Measurements from ENCODE around the gene SDHAF2.
"Not testable (repeated sequence)": the region's sequence is repeated elsewhere in the genome, so short reads cannot be mapped to it uniquely, and the experiment has no call there.

SDHAF2 gene

DNA sequence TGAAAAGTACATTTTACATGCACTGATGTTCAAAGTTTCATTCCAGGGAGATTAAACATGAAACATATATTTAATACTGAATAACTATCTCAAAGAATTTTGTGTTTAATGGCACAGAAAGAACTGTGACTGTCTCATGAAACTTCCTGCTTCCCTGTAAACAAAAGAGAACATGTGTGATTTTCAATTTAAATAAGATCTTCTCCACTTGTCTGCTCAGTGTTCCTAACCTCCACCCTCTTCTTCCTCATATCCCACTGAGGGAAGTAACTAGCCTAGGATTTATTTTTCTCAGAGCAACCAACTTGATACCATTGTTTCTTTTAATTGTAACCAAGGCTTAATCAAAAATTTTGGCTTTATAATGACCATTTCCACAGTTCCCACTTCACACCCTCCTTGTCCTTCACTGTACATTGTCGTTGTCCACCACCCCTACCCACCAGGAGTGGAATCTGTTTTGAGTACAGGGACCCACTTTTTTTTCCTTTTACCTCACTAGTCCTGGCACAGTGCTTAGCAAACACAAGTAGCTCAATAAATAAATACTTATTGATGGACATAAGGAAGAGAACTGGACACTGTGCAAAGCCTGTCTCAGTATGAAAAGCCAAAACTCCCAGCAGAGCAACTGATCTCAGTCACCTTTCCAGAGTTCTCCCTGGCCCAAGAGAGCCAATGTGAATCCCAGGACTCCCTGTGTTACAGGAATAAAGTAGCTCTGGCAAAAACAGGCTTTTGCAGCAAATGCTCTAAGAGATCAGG is 4.4 kb upstream of the SDHAF2 start:
- DNase-seq = no peak

DNA sequence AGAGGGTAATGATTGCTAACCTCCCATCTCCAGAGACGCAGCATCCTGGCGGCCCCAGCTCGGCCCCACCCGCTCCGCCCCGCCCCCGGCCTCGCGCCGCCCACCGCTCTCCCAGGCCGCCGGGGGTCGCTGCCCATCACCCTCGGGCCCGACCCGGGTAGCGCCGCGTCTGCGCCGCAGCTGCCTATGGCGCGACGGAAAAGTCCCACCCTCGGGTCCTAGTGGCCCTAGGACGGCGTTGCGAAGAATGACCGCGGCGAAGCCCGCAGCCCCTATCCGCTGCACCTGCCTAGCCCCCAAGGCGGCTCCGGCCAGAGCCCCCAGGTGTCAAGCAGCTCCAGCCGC is 606 bp upstream of the SDHAF2 start:
- DNase-seq = peak; percentile 78

- DNase-seq = not testable (repeated sequence)
Measured at GRCh38 chr11:61430839-61431238, 915 bp downstream of the SDHAF2 start.

GRCh38 chr11:61437496-61437895 is 7.6 kb downstream of the SDHAF2 start:
- DNase-seq = no peak

DNA sequence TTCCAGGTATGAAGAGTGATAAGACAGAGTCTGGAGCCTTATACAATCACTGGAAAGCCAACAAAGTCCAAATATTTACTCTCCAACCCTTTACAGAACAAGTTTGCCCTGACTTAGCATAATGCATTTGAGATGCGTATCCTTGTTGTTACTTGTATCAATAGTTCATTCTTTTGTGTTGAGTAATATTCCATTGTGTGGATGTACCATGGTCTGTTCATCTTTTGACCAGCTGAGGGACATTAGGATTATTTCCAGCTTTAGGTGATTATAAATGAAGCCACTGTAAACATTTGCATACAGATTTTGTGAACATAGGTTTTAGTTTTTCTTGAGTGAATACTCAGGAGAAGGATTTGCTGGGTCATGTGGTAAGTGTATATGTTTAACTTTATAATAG is 9.7 kb downstream of the SDHAF2 start:
- DNase-seq = no peak

GRCh38 chr11:61442616-61443015 is 12.7 kb downstream of the SDHAF2 start:
- no peak for DNase-seq

GRCh38 chr11:61445516-61445915 is 15.6 kb downstream of the SDHAF2 start:
- no peak for DNase-seq

DNA sequence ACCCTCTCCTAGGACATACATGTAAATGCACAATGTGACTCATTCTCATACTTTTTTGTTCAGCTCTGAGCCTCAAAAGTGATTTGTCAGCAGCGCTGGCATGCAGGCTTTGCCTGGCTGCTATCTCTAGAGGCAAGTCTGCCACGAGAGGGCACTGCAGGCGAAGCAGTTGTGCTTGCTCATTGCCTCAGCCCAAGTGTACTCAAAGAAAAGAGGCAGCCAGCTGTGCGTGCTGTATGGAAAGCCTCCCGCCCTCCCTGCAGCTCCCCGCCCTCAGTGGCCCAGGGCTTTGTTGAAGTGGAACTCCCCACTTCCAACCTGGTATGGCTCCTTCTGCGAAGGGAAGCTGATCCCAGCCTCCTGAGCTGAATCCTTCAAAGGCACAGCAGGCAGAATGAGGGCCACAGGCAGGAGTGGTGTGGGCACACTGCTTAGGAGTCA is 16.3 kb downstream of the SDHAF2 start:
- DNase-seq = peak; percentile 58

DNA sequence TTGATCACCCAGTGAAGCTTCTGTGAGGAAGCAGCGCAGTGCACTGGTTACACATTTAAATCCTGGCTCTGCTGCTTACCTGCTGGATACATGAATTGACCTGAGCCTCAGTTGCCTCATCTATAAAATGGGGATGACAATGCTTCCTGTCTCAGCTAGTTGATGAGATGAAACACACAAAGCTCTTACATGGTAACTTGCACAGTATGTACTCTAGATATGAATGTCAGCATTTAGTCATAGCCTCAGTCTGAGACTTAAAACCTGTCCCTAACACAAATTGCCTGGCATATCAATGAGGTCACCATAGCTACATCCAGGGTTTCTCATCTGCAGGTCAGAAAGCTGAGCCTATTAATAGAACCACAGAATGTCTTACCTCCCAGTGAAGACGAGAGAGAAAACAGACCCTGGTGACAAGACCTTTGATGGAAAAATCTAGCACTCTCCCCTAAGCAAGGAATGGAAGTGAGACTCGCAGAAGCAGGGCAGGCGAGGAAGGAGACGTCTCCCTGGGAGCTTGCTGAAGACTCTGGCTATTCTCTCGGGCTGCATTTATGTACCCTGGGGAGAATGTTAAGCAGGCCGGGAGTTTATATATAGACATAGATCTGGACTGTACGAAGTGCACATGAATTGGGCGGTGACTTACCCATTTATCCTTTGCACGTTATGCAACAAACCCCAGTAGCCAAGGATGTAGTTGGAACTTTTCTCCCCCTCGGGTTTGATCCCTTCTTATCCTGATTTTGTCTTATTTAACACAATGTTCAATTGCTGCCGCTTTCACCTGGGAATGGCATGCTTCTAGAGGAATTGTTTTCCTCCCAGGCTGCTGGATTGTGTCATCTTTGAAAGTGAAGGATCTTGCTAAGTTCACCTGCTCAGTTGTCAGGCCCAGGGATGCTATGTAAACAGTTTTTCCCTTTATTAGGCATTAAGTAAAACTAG is 18.0 kb downstream of the SDHAF2 start:
- DNase-seq = no peak

DNA sequence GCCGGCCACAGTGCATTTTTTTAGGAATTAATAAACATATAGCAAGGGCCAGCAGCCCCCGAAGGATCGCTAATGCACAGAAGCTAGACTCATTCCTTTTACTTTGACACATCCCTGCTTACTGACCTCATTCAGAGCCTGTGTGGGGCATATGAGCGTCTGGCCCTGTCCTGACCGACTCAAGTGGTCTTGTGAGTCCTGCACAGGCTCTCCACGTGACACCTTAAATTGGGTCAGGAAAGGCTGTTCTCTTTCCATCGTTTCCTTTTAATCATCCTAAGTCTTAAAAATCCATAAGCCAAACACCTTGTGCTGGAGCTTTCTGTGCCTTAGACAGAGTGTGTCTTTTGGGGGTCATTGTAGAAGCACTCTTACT is 18.6 kb downstream of the SDHAF2 start:
- DNase-seq = no peak

GRCh38 chr11:61452825-61453224 is 22.9 kb downstream of the SDHAF2 start:
- no peak for DNase-seq

DNA sequence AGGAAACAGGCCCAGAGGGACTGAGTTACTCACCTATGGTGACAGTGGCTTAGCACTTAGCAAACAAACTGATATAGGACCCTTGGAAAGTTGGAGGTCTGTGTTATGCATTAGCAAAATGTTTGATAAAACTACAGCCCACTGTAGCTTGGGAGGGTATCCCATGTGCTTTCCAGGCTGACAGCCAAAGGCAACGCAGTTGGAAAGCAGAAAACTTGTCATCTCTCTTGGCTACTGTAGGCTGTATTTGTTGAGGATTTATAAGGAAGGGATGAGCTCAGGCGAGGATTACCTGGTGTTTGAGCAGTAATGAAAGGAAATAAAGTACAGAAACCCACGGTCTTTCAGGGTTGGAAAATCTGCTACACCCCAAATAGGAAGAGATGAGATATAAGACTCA is 23.8 kb downstream of the SDHAF2 start:
- no peak for DNase-seq

DNA sequence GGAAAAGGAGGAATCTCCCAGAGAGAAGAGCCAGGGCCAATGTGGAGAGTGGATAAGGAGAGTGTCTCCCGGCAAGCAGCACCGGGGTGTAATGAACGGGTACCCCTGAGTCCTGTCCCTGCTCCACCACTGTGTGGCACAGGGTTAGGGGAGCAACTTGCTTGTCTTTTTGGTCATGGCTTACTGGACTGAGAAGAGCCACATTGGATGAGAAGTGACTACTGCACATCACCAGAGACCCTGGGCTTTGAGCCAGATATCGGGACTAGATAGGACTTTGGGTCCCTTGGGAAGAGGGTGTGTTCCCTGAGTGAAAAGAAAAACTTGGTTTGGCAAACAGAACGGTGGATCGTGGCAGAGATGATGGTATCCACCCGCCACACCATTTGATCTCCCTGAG is 24.6 kb downstream of the SDHAF2 start:
- DNase-seq = no peak

DNA sequence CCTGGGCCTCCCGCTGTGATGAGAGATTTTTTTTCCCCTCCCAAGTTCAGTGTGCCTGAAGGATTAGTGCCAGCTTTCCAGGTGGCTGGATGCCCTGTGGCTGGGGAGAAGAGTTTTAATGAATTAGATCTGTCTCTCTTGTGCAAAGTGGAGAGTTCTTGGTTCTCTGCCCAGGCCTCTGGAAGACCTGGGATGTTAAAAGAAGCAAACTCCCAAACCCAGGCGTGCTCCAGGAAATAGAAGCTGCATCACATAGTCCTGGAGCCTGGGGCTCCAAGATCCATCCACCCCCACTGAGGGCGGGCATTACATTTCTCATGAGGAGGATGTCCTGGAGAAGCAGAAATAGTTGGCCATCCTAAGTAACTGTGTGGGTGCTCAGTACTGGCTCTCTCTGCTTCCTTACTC is 30.6 kb downstream of the SDHAF2 start:
- no peak for DNase-seq

DNA sequence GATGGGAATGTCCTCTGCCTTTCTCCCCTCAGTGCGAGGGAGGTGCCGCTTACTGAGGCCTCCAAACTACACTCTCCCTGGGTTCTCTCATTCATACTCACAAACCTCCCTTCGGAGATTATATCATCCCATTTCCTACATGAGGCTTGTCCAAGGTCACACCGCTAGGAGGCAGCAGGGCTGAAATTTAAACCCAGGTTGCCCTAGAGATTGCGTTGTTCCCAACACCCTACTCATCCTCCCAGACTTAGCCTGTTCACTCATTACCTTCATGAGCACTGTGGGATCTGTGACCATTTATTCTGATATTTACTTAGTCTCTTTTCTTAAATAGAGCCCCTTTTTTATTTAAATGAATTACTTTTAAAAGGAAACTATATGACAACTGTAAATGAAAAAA is 31.1 kb downstream of the SDHAF2 start:
- DNase-seq = no peak

DNA sequence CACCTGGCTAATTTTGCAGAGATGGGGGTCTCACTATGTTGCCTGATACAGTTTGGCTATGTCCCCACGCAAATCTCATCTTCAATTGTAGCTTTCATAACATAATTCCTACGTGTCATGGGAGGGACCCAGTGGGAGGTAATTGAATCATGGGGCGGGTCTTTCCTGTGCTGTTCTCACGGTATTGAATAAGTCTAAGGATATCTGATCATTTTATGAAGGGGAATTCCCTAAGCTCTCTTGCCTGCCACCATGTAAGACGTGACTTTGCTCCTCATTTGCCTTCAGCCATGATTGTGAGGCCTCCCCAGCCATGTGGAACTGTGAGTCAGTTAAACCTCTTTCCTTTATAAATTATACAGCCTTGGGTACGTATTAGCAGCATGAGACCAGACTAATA is 37.7 kb downstream of the SDHAF2 start:
- not testable (repeated sequence) for DNase-seq

- no peak for DNase-seq
Measured at GRCh38 chr11:61468002-61468401, 38.1 kb downstream of the SDHAF2 start.

DNA sequence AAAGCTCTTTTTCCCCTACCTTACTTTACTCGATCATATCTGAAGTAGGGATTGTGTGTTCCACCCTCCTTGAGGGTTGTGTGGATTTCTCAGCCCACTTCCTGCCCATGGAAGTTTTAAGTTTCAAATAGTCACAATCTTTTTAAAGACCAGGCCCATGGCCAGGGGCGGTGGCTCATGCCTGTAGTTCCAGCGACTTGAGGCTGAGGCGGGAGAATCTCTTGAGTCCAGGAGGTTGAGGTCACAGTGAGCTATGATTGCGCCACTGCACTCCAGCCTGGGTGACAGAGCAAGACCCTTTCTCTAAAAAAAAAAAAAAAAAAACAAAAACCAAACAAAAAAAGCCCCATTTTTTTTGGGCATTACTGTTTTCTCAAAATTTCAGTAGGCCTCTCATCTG is 42.4 kb downstream of the SDHAF2 start:
- DNase-seq = no peak

GRCh38 chr11:61472868-61473267 is 42.9 kb downstream of the SDHAF2 start:
- DNase-seq = no peak

- DNase-seq = no peak
Measured at GRCh38 chr11:61473370-61474012, 43.6 kb downstream of the SDHAF2 start.

DNA sequence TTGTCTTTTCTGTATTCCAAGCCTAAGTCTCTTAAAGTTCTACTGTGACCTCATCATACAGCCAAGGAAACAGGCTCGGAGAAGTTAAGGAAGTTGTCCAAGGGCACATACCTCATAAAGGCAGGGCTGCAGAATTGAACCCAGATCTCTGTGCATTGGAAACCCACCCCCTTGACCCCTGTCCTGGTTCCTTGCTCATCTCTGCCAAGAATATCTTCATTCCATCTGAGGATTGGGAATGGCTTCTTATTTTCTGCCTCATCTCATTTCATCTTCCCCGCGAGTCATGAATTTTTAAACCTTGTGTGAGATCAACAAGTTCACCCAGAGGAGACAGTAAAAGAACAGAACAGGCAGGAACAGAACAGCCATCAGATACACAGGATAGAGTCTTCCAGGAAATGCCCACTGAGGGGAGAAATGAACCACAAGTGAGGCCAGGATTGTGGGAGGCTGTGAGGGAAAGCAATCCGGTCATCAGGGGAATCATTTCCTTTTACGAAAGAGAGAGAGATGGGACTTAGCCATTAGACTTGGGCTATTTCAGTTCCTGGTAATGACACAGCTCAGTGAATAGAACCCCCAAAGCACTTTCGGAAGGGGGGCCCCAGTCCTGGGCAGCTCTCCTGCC is 44.2 kb downstream of the SDHAF2 start:
- no peak for DNase-seq

DNA sequence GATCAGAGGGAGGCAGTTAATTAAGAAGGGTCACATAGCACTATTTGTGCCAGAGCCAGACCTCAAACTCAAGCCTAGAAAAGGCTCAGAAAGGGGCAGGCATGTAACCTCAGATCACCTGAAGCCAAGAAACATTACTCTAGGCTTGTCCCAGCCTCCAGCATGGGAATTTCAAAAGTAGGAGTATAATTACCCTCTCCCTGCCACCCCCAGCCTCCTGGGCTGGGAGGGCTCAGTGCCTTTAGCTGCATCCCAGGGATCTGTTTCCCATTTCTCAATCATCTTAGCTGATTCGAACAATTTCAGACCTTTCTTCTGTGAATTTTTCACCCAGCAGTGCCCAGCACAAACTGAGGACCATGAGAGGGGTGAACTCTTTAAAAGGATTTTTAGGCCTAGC is 45.5 kb downstream of the SDHAF2 start:
- no peak for DNase-seq

GRCh38 chr11:61476371-61476770 is 46.4 kb downstream of the SDHAF2 start:
- no peak for DNase-seq
